GM18526 (cell line): ENCODE results near the gene PPP2R2B.

Experiments used
- POLR2A ChIP-seq: IDR thresholded peaks from 3 replicates; pipeline ENCODE4 v1.6.1; 2011; ENCODE audit not compliant: insufficient read length; ENCODE audit errors: extremely low read depth

PPP2R2B gene

GRCh38 chr5:146588331-146589027 lies 290.1 kb downstream of the PPP2R2B start:
- no peak for TF ChIP-seq POLR2A

GRCh38 chr5:146586752-146587151 lies 291.8 kb downstream of the PPP2R2B start:
- no peak for TF ChIP-seq POLR2A

- no peak for TF ChIP-seq POLR2A
Measured at GRCh38 chr5:146584750-146585149, 293.8 kb downstream of the PPP2R2B start.

- no peak for TF ChIP-seq POLR2A
Measured at GRCh38 chr5:146582051-146582596, 296.4 kb downstream of the PPP2R2B start.

GRCh38 chr5:146580237-146580636 lies 298.3 kb downstream of the PPP2R2B start:
- no peak for TF ChIP-seq POLR2A

GRCh38 chr5:146574713-146575112 lies 303.8 kb downstream of the PPP2R2B start:
- TF ChIP-seq POLR2A: no peak

- TF ChIP-seq POLR2A: no peak
Measured at GRCh38 chr5:146568161-146568560, 310.4 kb downstream of the PPP2R2B start.

GRCh38 chr5:146565764-146566367 lies 312.7 kb downstream of the PPP2R2B start:
- TF ChIP-seq POLR2A: no peak

GRCh38 chr5:146564007-146564762 lies 314.4 kb downstream of the PPP2R2B start:
- no peak for TF ChIP-seq POLR2A

- no peak for TF ChIP-seq POLR2A
Measured at GRCh38 chr5:146562461-146562860, 316.1 kb downstream of the PPP2R2B start.

GRCh38 chr5:146561711-146562110 lies 316.8 kb downstream of the PPP2R2B start:
- no peak for TF ChIP-seq POLR2A

- no peak for TF ChIP-seq POLR2A
Measured at GRCh38 chr5:146560205-146560812, 318.2 kb downstream of the PPP2R2B start.

- TF ChIP-seq POLR2A: no peak
Measured at GRCh38 chr5:146553446-146553845, 325.1 kb downstream of the PPP2R2B start.

GRCh38 chr5:146549615-146550014 lies 328.9 kb downstream of the PPP2R2B start:
- no peak for TF ChIP-seq POLR2A

- no peak for TF ChIP-seq POLR2A
Measured at GRCh38 chr5:146548781-146549449, 329.6 kb downstream of the PPP2R2B start.
